Measurements from ENCODE around the gene EFS.
"Not testable (repeated sequence)": the region's sequence is repeated elsewhere in the genome, so short reads cannot be mapped to it uniquely, and the experiment has no call there.

EFS gene, protein sequence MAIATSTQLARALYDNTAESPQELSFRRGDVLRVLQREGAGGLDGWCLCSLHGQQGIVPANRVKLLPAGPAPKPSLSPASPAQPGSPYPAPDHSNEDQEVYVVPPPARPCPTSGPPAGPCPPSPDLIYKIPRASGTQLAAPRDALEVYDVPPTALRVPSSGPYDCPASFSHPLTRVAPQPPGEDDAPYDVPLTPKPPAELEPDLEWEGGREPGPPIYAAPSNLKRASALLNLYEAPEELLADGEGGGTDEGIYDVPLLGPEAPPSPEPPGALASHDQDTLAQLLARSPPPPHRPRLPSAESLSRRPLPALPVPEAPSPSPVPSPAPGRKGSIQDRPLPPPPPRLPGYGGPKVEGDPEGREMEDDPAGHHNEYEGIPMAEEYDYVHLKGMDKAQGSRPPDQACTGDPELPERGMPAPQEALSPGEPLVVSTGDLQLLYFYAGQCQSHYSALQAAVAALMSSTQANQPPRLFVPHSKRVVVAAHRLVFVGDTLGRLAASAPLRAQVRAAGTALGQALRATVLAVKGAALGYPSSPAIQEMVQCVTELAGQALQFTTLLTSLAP

DNA sequence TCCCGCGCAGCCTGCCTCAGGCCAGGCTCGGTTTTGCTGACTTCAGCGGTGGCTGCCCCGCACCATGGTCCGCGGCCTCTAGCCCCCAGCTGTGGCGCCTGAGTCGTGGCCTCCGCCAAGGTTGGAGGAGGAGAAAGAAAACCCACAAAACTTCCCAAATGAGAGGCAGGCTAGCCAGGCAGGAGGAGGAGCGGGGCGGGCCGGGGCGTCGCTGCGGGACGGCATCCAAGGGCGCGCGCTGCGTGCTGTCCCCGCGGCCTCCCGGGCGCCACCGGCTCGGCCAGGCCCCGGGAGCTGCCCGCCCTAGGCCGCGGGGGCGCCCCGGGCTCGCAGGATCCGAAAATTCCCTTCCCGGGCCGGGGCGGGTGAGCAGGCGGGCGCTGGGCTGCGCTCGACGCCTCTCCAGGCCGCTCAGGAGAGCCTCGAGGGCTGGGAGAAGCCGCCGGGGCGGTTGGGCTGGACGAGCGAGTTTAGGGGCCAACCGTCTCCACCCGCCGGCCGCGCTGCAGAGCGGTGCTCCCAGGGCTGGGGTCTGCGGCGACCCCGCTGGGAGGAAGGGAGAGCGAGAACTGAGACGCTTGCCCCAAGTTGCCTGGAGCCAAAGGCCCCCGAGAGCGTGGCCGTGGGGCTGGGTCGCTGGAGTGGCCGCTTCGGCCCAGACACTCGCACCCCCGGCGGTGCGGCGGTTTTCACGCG, at the start of gene EFS:
EFS (minus strand) TSS at position 137 of the 696 bp plus-strand sequence. CDS start 147 bp downstream, outside the sequence.
- DNase-seq: no peak

DNA sequence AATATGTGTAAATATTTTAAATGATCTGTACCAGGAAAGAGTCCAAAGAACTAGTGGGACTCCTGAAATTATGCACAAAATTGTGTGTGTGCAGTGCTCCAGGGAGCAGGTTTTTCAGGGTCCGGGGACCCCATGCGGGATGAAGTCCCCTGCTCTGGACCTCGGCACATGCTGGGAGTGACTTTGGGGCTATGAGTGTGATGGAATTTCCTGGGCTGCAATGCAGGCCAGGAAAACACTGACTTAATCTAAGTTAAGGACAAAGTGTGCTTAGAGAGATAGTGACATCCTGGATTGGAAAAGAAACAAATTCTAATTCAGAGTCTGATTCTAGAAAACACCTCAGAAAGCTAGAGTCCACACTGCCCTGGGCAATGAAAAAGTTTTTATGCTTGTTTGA, 49.3 kb upstream of the EFS start:
- DNase-seq: no peak

- DNase-seq: no peak
Measured at GRCh38 chr14:23413681-23414080, 48.7 kb upstream of the EFS start.

- no peak for DNase-seq
Measured at GRCh38 chr14:23411563-23412525, 46.9 kb upstream of the EFS start.

GRCh38 chr14:23409966-23410635, 45.1 kb upstream of the EFS start:
- DNase-seq: no peak

GRCh38 chr14:23409475-23409874, 44.5 kb upstream of the EFS start:
- no peak for DNase-seq

- no peak for DNase-seq
Measured at GRCh38 chr14:23408307-23408630, 43.3 kb upstream of the EFS start.

DNA sequence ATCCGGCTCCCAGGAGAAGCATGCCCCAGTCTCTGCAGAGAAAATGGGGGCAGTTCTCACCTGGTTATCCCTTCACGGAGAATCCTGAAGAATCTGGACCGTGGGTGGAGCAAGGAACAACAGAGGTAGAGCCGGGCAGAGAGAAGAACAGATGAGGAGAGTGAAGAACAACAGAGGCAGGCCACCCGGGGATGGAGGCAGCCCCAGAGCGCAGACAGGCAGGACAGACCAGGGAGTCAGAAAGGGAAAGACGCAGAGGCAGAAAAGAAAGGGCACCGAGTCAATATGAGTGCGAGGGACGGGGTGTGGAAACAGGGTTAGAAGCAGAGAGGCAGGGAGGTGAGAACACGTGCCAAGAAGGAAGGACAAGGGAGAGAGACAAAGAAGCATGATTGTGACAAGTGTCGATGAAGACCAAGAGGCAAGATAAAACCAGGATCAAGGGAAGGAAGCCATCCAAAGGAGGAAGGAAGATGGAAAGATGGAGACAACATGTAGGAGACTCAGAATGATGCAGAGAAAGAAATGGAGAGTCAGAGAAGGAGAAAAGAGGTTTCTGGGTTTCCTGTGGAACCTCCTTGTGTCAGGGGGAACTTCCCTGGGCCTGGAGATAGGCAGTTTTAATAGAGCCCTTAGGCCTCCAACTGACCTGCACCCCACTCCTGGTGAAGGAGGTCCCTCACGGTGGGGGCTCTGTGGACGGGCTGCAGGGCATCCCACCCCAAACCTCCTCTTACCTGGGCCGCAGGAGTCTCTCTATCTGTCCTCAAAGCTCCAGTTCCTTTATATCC, 42.7 kb upstream of the EFS start, which contains the start of gene MYH6:
MYH6 (minus strand) TSS at position 758 of the 791 bp plus-strand sequence. CDS start 1,050 bp downstream, outside the sequence.
- DNase-seq: no peak

GRCh38 chr14:23406725-23407355, 41.9 kb upstream of the EFS start:
- DNase-seq: no peak

DNA sequence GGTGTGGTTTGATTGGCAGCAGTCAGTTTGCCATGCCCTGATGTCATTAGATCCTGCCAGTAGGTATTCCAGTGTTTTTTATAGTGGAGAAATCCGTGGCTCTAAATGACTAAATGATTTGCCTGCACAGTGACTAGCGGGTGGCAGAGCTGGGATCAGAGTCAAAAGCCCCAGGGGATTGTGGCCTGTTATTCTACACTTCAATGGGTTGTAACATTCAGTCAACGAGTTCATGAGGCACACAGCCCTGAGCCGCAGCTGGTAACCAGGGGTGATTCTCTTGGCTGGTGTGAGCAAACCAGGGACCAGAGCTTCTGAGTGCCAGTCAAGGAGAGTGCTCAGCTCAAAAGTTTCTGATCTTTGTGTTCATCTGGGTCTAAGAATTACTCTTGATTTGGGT, 41.3 kb upstream of the EFS start:
- DNase-seq: no peak

- no peak for DNase-seq
Measured at GRCh38 chr14:23405516-23406025, 40.6 kb upstream of the EFS start.

DNA sequence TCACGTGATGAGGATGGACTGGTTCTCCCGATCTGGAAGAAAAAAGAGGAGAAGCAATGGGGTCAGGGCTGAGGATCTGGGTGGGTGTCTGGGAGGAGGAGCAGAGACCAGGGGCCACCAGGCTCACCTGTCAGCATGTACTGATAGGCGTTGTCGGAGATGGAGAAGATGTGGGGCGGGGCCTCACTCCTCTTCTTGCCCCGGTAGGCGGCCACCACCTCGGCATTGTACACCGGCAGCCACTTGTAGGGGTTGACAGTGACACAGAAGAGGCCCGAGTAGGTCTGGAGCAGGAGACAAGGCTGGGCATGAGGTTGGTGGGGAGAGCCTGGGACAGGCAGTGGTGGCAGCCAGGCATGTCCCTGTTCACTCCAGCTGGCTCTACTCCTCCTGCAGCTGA, 40.1 kb upstream of the EFS start:
- DNase-seq: no peak

- no peak for DNase-seq
Measured at GRCh38 chr14:23404331-23404900, 39.4 kb upstream of the EFS start.

DNA sequence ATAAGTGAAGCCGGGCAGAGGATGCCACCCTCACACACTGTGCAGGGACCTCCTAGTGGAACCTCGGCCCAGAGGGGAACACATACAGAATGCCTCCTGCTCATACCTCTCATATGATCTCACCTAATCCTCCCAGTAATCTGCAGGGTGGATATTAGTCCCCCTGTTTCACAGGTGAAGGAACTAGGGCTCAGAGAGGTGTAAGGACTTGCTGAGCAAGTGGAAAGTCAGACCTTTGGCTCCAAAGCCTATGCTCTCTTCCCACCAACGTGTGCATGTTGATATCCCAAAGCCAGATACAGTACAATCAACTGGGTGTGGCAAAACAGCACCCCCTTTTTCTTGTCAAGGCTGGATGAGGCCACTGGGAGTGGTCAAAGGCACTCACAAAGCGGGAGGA, 38.9 kb upstream of the EFS start:
- no peak for DNase-seq

DNA sequence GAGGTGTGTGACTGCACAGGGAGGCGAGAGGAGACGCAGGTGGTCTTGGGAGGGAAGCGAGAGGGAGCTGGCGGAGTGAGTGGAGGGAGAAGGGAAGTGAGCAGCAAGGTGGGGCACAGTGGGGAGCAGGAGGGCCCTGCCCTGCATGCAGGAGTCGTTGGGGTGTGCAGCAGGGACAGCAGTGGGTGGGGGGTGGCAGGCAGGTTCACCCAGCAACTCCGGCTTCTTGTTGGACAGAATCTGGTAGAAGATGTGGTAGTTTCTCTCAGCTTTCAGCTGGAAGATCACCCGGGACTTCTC, 38.1 kb upstream of the EFS start:
- no peak for DNase-seq

DNA sequence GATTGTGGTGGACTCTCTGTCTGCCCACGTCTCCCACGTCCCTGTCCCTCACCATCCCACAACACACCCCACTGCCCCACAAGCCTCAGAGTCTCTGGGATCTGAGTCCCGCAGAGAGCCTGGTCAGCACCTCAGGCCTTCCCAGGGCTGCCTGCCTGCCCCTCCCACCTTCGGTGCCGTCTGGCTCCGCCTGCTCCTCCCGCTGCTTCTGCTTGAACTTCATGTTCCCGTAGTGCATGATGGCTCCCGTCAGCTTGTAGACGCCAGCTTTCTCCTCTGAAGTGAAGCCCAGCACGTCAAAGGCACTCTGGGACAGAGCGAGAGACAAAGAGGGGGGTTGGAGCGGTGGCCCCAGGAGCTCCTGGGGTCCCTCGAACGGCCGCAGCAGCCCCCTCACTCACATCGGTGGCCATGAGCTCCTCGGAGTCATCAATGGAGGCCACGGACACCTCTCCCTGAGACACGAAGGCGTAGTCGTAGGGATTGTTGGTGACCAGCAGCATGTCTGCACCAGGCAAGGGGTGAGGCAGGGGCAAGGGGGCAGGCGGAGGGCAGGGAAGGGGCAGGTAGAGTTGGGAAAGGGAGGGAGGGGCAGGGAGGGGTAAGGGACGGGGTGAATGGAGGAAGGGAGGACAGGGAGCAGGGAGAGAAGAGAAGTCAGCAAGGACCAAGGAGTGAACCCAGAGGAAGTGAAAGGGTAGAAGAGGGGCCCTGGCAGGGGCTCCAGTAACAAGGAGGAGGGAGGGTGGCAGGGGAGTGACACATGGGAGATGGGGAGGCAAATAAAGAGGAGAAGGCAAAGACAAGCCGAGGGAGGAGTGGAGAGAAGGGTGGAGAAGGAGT, 37.5 kb upstream of the EFS start:
- DNase-seq: no peak

DNA sequence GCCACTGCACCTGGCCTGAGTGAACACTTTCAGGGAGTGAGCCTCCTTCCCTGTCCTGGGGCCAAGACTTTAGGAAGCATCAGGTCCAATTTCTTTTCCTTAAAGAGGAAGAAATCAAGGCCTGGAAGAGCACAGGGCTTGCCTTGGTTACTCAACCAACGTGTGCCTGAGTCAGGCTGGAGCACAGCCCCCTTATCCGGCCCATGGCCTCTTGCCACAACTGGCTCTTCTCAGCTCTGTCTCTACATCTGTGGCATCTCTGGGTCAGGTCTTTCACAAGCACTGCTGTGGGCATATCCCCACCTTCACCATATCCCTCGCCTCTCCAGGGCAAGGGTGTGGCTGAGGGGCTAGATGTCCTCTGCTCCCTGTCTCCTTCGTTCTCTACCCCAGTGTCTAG, 36.3 kb upstream of the EFS start:
- no peak for DNase-seq

DNA sequence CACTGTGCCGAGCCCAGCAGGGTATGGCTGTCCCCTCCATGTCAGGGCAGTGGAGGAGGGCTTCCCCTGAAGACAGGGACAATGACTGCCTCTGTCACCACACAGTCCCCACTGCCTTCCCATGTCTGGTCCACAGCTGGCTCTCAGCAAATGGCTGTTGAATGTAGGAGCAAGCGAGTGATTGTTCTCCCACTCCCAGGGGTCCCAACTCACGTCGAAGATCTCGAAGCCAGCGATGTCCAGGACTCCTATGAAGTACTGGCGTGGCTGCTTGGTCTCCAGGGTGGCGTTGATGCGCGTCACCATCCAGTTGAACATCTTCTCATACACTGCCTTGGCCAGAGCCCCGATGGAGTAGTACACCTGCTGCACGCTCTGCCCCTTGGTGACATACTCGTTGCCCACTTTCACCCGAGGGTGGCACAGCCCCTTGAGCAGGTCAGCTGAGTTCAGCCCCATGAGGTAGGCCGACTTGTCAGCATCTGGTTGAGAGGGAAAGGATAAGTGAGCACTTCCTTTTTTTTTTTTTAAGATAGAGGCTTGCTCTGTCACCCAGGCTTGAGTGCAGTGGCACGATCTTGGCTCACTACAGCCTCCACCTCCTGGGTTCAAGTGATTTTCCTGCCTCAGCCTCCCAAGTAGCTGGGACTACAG, 35.7 kb upstream of the EFS start:
- DNase-seq: not testable (repeated sequence)

- DNase-seq: no peak
Measured at GRCh38 chr14:23399591-23399990, 34.6 kb upstream of the EFS start.

Data from activated gamma-delta T cell treated with Interleukin-2 at 50 U/mL for 16 hours (primary cell).